ENCODE data around the gene MAT2A.

DNA sequence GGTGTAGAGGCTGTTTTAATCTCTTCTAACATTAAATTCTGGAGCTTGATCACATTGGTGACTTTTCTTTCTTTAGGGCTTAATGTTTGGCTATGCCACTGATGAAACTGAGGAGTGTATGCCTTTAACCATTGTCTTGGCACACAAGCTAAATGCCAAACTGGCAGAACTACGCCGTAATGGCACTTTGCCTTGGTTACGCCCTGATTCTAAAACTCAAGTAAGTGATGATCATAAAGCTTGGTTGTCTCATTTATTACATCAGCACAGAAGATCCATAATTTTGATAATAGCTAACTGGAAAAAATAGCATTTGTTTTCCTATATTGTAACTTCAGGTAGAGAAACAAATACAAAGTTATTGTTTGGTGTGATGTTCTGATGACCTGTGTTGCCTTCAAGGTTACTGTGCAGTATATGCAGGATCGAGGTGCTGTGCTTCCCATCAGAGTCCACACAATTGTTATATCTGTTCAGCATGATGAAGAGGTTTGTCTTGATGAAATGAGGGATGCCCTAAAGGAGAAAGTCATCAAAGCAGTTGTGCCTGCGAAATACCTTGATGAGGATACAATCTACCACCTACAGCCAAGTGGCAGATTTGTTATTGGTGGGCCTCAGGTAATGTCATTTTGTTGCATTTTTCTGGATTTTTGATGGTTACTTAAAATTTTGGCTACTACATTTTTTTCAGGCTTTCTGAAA lies 2.9 kb downstream of the MAT2A start:
- TF ChIP-seq, protein P1, sequence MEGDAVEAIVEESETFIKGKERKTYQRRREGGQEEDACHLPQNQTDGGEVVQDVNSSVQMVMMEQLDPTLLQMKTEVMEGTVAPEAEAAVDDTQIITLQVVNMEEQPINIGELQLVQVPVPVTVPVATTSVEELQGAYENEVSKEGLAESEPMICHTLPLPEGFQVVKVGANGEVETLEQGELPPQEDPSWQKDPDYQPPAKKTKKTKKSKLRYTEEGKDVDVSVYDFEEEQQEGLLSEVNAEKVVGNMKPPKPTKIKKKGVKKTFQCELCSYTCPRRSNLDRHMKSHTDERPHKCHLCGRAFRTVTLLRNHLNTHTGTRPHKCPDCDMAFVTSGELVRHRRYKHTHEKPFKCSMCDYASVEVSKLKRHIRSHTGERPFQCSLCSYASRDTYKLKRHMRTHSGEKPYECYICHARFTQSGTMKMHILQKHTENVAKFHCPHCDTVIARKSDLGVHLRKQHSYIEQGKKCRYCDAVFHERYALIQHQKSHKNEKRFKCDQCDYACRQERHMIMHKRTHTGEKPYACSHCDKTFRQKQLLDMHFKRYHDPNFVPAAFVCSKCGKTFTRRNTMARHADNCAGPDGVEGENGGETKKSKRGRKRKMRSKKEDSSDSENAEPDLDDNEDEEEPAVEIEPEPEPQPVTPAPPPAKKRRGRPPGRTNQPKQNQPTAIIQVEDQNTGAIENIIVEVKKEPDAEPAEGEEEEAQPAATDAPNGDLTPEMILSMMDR (IDR thresholded peaks at IDR 0.05) = no peak
- TF ChIP-seq EZH2 (IDR thresholded peaks at IDR 0.05; ENCODE audit: borderline replicate concordance, insufficient read depth, low read depth, low read length, poor library complexity, severe bottlenecking) = no peak

Data from B cell (primary cell).